ENCODE measurements around the gene KRTAP20-2.

KRTAP20-2 gene

DNA sequence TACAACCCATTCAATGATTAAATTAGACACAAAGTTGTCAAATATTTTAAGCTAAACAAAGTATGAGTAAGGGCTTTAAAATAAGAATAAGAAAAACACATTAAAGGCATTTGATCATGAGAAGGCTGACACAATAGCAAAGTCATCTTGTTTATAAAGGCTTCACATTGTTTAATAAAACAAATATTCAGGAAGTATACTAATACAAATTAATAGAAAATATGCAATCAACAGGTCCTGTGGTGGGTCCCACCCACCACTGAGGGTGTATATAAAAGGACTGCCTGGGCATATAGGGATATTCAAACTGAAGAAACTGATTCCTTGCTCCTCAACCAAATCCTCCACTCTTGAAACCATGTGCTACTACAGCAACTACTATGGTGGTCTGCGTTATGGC lies at the start of gene KRTAP20-2:
Gene KRTAP20-2 (plus strand): TSS at position 301 of the 400 bp plus-strand sequence. CDS start 58 bp downstream, at position 359.
- no peak for DNase-seq (ENCODE audit: low read depth, low spot score)

- DNase-seq (ENCODE audit: low read depth, low spot score) = no peak
These were observed 44.7 kb upstream of the KRTAP20-2 start, which contains the start of gene KRTAP22-2 for GRCh38 chr21:30590297-30590696. TSS of gene KRTAP22-2 (minus strand) at chr21:30590397.

- no peak for DNase-seq (ENCODE audit: low read depth, low spot score)
These were observed 42.9 kb upstream of the KRTAP20-2 start, which contains the start of gene KRTAP6-3 for GRCh38 chr21:30592140-30592539. TSS of gene KRTAP6-3 (plus strand) at chr21:30592440. CDS start at chr21:30592446, 6 bp downstream.

DNA sequence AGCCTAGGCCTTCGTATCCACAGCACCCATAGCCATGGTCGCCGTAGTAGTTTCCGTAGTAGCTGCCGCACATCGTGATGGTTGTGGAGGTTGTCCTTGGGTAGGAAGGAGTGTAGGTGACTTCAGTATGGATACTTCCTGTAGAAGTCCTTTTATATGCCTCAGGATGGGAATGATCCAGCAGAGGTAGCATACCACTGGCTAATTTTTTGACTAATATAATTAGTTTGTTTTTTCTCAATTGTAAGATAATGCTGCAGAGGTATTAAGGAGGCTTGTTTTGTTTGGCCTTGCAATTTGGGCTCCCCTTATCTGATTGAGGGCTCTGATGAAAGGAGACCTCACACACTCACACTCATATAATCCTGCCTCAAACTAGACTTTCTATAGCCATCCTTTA lies 36.2 kb upstream of the KRTAP20-2 start, which contains the start of gene KRTAP6-2:
Gene KRTAP6-2 (minus strand): TSS at position 101 of the 400 bp plus-strand sequence. CDS start 28 bp downstream, at position 73.
- DNase-seq (ENCODE audit: low read depth, low spot score) = no peak

- DNase-seq (ENCODE audit: low read depth, low spot score) = no peak
These were observed 34.2 kb upstream of the KRTAP20-2 start, which contains the start of gene KRTAP22-1 for GRCh38 chr21:30600787-30601186. TSS of gene KRTAP22-1 (plus strand) at chr21:30601087.

- no peak for DNase-seq (ENCODE audit: low read depth, low spot score)
These were observed 29.0 kb upstream of the KRTAP20-2 start for GRCh38 chr21:30605968-30606367.

DNA sequence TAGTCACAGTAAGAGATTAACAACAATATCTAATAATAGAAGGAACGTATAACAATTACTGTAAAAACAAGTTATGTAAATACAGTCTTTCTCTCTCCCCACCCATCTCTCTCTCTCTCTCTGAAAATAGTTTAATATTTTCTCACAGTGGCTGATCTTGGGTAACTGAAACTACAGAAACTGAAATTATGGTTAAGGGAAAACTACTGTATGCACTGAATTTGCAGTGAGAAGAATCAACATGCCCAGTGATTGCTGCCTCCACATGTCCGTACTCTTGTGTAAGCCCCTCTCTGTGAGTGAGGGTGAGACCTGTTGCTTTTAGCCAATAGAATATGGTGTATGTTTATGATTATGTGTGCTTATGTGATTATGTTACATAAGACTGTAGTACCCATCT lies 22.9 kb upstream of the KRTAP20-2 start:
- DNase-seq (ENCODE audit: low read depth, low spot score) = no peak

- DNase-seq (ENCODE audit: low read depth, low spot score) = no peak
These were observed 21.2 kb upstream of the KRTAP20-2 start, which contains the start of gene KRTAP6-1 for GRCh38 chr21:30613836-30614235. TSS of gene KRTAP6-1 (minus strand) at chr21:30613930. CDS start at chr21:30613904, 26 bp downstream.

DNA sequence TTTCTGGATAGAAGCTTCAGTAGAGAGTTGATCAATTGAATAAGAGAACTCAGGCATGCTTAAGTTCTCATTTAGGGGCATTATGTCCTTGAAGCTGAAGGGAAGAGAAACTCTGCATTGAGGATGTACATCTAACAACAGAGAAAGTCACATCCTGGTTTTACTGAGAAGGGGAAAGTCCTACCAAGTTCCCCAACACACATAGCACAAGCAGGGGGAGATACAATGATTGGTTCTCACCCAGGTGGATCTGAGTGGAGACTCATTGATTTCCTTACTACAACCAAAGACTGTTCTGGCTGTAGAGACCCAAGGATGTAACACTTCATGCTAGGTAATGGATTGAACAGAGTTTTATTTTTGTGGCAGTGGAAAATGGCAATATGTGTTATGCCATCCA lies 19.8 kb upstream of the KRTAP20-2 start:
- DNase-seq (ENCODE audit: low read depth, low spot score) = no peak

- no peak for DNase-seq (ENCODE audit: low read depth, low spot score)
These were observed 18.9 kb upstream of the KRTAP20-2 start, which contains the start of gene KRTAP20-1 for GRCh38 chr21:30616125-30616524. TSS of gene KRTAP20-1 (plus strand) at chr21:30616425. CDS start at chr21:30616455, 30 bp downstream.

DNA sequence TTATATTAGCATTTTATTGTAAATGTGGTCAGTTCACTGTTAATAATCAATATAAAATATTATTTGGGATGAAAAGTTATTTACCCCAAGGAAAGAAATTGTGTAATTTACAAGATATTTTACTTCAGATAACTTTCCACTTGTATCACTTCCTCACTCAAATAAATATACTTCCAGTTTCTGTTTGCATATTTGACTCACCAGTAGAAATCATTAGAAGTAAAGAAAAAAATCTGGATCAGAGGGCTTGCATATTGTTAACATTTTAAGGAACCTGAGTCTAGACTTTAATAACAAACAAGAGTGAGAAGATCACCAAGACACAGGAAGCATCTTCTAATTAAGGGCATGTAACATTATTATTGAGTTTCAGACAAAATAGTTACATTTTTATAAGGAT lies 14.9 kb upstream of the KRTAP20-2 start:
- no peak for DNase-seq (ENCODE audit: low read depth, low spot score)

- DNase-seq (ENCODE audit: low read depth, low spot score) = no peak
These were observed 14.5 kb upstream of the KRTAP20-2 start, which contains the start of gene KRTAP20-4 for GRCh38 chr21:30620522-30620921. TSS of gene KRTAP20-4 (plus strand) at chr21:30620627.

- DNase-seq (ENCODE audit: low read depth, low spot score) = no peak
These were observed 11.6 kb upstream of the KRTAP20-2 start for GRCh38 chr21:30623362-30623761.

- no peak for DNase-seq (ENCODE audit: low read depth, low spot score)
These were observed 9.4 kb upstream of the KRTAP20-2 start for GRCh38 chr21:30625449-30626165.

- no peak for DNase-seq (ENCODE audit: low read depth, low spot score)
These were observed 6.9 kb upstream of the KRTAP20-2 start for GRCh38 chr21:30628109-30628508.

DNA sequence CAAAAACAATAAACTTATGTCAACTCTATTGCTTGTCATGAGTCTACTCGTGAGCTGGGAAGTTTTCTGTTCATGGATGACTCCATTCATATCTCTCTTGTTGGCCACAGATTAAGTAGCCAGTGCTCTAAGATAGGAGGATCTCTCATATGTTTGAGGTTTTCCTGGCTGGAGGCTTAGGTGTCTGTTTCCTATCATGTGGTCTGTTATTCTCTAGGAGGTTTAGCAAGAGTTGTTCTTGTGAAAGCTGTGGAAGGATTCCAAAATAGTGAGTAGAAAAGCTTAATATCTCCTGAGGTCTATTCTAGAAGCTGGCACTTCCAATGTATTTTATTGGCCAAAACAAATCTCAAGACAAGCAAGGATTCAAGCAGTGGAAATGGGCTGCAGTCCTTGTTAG lies 5.8 kb upstream of the KRTAP20-2 start:
- DNase-seq (ENCODE audit: low read depth, low spot score) = no peak

- no peak for DNase-seq (ENCODE audit: low read depth, low spot score)
These were observed 3.7 kb downstream of the KRTAP20-2 start for GRCh38 chr21:30638686-30639085.

GRCh38 chr21:30642564-30642963 lies 7.6 kb downstream of the KRTAP20-2 start, which contains the start of gene KRTAP20-3:
TSS of gene KRTAP20-3 (plus strand) at chr21:30642864.
- no peak for DNase-seq (ENCODE audit: low read depth, low spot score)

DNA sequence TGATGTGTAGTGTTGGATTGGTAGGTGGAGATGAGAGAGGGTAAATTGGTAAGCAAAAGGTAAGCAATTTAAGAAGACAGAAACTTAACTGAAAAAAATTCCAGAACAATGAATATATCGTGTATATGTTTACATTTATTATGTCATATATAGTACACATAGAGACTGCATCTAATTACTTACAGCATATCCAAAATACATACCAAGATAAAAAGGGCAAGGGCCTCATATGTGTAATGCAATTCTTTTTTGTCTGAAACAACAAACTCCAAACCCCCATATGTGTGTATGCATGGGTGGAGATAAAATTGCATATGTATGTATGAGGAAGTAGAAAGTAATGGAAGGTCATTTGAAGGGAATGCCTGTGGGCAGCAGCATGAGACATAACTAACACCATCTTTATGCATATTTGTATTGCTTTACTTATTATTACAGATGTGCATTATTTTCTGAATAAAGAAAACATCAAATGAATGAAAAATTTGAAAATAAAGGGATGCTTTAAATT lies 12.0 kb downstream of the KRTAP20-2 start:
- no peak for DNase-seq (ENCODE audit: low read depth, low spot score)

DNA sequence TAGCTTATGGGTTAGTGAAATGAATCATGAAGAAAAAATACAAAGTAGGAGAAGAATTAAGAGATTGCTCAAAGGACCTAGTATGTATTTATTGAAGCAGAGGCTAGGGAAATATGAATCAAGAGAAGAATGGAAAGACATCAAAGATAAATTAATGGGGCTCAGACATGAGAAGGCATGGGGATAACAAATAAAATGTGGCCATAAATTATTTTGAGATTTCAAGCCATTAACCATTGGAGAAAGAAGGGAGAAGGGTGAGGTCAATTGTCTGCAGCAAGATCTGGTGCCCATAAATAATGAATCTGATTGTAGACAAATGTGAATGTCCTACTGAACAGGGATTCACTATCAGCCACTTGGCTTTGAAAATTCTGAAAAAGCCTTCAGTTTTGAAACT lies 17.9 kb downstream of the KRTAP20-2 start:
- no peak for DNase-seq (ENCODE audit: low read depth, low spot score)

- no peak for DNase-seq (ENCODE audit: low read depth, low spot score)
These were observed 33.8 kb downstream of the KRTAP20-2 start for GRCh38 chr21:30668776-30669175.

DNA sequence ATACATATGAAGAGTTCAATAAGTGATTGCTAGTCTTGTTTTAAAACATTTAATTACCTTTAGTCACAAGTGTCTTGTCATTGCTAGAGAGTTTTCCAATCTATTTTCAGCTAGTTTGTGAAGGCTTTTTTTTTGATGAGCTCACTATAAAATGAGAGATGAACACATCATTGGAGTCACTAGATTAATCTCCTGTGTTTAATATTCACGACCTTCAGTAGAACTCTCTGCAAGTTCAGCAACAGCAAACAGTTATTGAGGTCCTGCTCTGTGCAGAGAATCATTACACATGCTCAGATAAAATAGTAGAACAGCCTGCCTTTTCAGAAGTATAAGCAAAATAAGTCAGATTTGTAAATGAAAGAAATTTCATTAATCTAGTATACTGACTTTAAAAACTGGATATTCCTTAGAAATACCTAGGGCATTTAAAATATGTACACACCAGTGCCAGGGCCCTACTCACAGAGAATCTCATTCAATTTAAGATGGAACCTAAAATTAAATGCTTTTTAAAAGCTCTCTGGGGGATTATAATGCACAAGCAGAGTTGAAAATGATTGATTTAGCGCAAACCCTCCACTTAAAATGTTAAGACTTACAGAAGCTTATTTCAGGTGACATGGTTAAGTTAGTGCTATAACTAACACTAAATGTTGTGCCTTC lies 38.1 kb downstream of the KRTAP20-2 start:
- DNase-seq (ENCODE audit: low read depth, low spot score) = no peak

All from iPS DF 19.7 (cell line).